Muscle of back (tissue), 11 donors: ENCODE measurements around the gene GARS1. TPM values are rescaled to one million over a fixed set of nuclear protein-coding genes. Genes with fewer than 3 reads are reported as not detected.

Experiments used
- DNase-seq, 3 donors: peaks; one replicate each; pipeline versions ENCODE4 v3.0.0 to v3.0.0-alpha.2; 2013
- polyA plus RNA-seq, 10 donors: library from polyadenylated mRNA; unstranded; fragments of 120-200 nt; gene quantifications; one replicate each; pipeline ENCODE4 v1.2.1, GENCODE V29; 2013; ENCODE audit not compliant: insufficient read length in 10 of 10

GARS1 gene
- polyA plus RNA-seq, 10 donors = 63.4 to 79.4 (median 68.7) TPM

GRCh38 chr7:30652698-30653641 is 58.3 kb downstream of the GARS1 start:
- DNase-seq = no peak

GRCh38 chr7:30654296-30655090 is 59.8 kb downstream of the GARS1 start:
- no peak for DNase-seq

- DNase-seq = no peak
Measured at GRCh38 chr7:30655096-30655970, 60.7 kb downstream of the GARS1 start.

GRCh38 chr7:30656006-30656957 is 61.6 kb downstream of the GARS1 start:
- no peak for DNase-seq

GRCh38 chr7:30657131-30657530 is 62.5 kb downstream of the GARS1 start:
- no peak for DNase-seq

- no peak for DNase-seq
Measured at GRCh38 chr7:30658479-30659074, 63.9 kb downstream of the GARS1 start.

GRCh38 chr7:30659312-30659711 is 64.6 kb downstream of the GARS1 start:
- DNase-seq = no peak

- no peak for DNase-seq
Measured at GRCh38 chr7:30660331-30661255, 65.9 kb downstream of the GARS1 start.

- DNase-seq = no peak
Measured at GRCh38 chr7:30661926-30662325, 67.2 kb downstream of the GARS1 start.

GRCh38 chr7:30662431-30662939 is 67.8 kb downstream of the GARS1 start:
- DNase-seq = no peak

- DNase-seq = no peak
Measured at GRCh38 chr7:30663414-30663813, 68.7 kb downstream of the GARS1 start.

GRCh38 chr7:30664184-30664885 is 69.7 kb downstream of the GARS1 start:
- no peak for DNase-seq

- DNase-seq = no peak
Measured at GRCh38 chr7:30665043-30665442, 70.4 kb downstream of the GARS1 start.

GRCh38 chr7:30665449-30665848 is 70.8 kb downstream of the GARS1 start:
- no peak for DNase-seq

GRCh38 chr7:30667172-30667571 is 72.5 kb downstream of the GARS1 start:
- DNase-seq = no peak

GRCh38 chr7:30668102-30668501 is 73.4 kb downstream of the GARS1 start:
- no peak for DNase-seq

- DNase-seq = peak; percentile 59 to 81 (median 74)
Measured at GRCh38 chr7:30671793-30672465, 77.3 kb downstream of the GARS1 start.
